Thoracic aorta (tissue), 2 donors: ENCODE data around the gene TEPSIN. TPM values are rescaled to one million over a fixed set of nuclear protein-coding genes. Genes with fewer than 3 reads are reported as not detected.

Experiments
- ATAC-seq: fragments of 150-250 bp; one replicate; pipeline ENCODE4 v1.8.0; 2017; ENCODE audit warnings: low read depth; ENCODE audit not compliant: insufficient number of reproducible peaks, low FRiP score
- DNase-seq: peaks from one replicate; pipeline ENCODE4 v3.0.0-alpha.2; 2020; ENCODE audit warnings: low spot score
- H3K27ac ChIP-seq, 2 donors: fragments of 200-600 bp; sonication (generic); 1 replicate in 1 of 2; 2 replicates in 1 of 2; pipeline ENCODE4 v1.5.1; 2016; ENCODE audit warnings: mild to moderate bottlenecking in 2 of 2, moderate library complexity in 2 of 2
- H3K27me3 ChIP-seq: fragments of 200-600 bp; sonication (generic); replicated peaks from 2 replicates; pipeline ENCODE4 v1.6.0; 2016; ENCODE audit warnings: mild to moderate bottlenecking; ENCODE audit not compliant: insufficient read depth
- H3K36me3 ChIP-seq: fragments of 200-600 bp; sonication (generic); one replicate; pipeline ENCODE4 v1.5.1; 2016
- H3K4me1 ChIP-seq, 2 donors: fragments of 200-600 bp; sonication (generic); 1 replicate in 1 of 2; 2 replicates in 1 of 2; pipeline versions ENCODE4 v1.5.1 to v1.6.0; 2016; ENCODE audit warnings: low read depth in 2 of 2, mild to moderate bottlenecking in 1 of 2; ENCODE audit not compliant: control insufficient read depth in 1 of 2
- H3K4me3 ChIP-seq: fragments of 200-600 bp; sonication (generic); 2 replicates; pipeline ENCODE4 v1.5.1; 2016; ENCODE audit warnings: mild to moderate bottlenecking
- H3K9me3 ChIP-seq: fragments of 200-600 bp; sonication (generic); 2 replicates; pipeline ENCODE4 v1.5.1; 2016
- CTCF ChIP-seq: fragments of 200-600 bp; sonication (generic); IDR thresholded peaks from one replicate; pipeline ENCODE4 v1.5.1; 2019; ENCODE audit warnings: antibody characterized with exemption
- total RNA-seq, 2 donors: library from RNA; depleted of rRNA; stranded (reverse); fragments of >200 nt; gene quantifications; one replicate each; pipeline versions ENCODE4 v1.1.0 to v1.2.3, GENCODE V29; 2016

TEPSIN gene
- total RNA-seq, 2 donors from 2014 or later: 52.4 to 70.8 TPM

- no peak overlapping the region for H3K4me3 ChIP-seq
- no peak for ATAC-seq
- H3K9me3 ChIP-seq: no peaks in the 10 kb centered on the region
- TF ChIP-seq CTCF: no peak
- H3K36me3 ChIP-seq: peaks cover 11% of the 10 kb centered on the region
- DNase-seq: no peak
- H3K27me3 ChIP-seq: no peaks in the 10 kb centered on the region
- H3K27ac ChIP-seq: no peak overlapping the region
- H3K4me1 ChIP-seq: peaks cover 0 to 15% of the 10 kb centered on the region in 2 donors
Observed at GRCh38 chr17:81197831-81198490, 40.9 kb downstream of the TEPSIN start.

GRCh38 chr17:81197409-81197795 lies 41.5 kb downstream of the TEPSIN start:
- ATAC-seq: no peak
- peaks cover 11% of the 10 kb centered on the region for H3K36me3 ChIP-seq
- H3K4me3 ChIP-seq: no peak overlapping the region
- peaks cover 0 to 15% of the 10 kb centered on the region in 2 donors for H3K4me1 ChIP-seq
- no peak overlapping the region for H3K27ac ChIP-seq
- H3K27me3 ChIP-seq: no peaks in the 10 kb centered on the region
- no peak for DNase-seq
- TF ChIP-seq CTCF: no peak
- H3K9me3 ChIP-seq: no peaks in the 10 kb centered on the region

GRCh38 chr17:81196505-81197408 lies 42.1 kb downstream of the TEPSIN start:
- H3K36me3 ChIP-seq: peaks cover 11% of the 10 kb centered on the region
- no peak overlapping the region for H3K4me3 ChIP-seq
- TF ChIP-seq CTCF: no peak
- H3K27me3 ChIP-seq: no peaks in the 10 kb centered on the region
- H3K9me3 ChIP-seq: no peaks in the 10 kb centered on the region
- H3K27ac ChIP-seq: no peak overlapping the region
- no peak for DNase-seq
- H3K4me1 ChIP-seq: peaks cover 0 to 15% of the 10 kb centered on the region in 2 donors
- ATAC-seq: no peak

- TF ChIP-seq CTCF: no peak
- H3K4me3 ChIP-seq: no peak overlapping the region
- no peak for ATAC-seq
- peaks cover 13% of the 10 kb centered on the region for H3K36me3 ChIP-seq
- peaks cover 0 to 15% of the 10 kb centered on the region in 2 donors for H3K4me1 ChIP-seq
- no peak for DNase-seq
- H3K27ac ChIP-seq: no peak overlapping the region
- no peaks in the 10 kb centered on the region for H3K9me3 ChIP-seq
- no peaks in the 10 kb centered on the region for H3K27me3 ChIP-seq
Observed at GRCh38 chr17:81195941-81196495, 42.8 kb downstream of the TEPSIN start.
